Activated naive CD4-positive, alpha-beta T cell treated with anti-CD3 and anti-CD28 coated beads for 36 hours (primary cell): ENCODE measurements around the gene TRANK1. TPM values are rescaled to one million over a fixed set of nuclear protein-coding genes. Genes with fewer than 3 reads are reported as not detected.
"Not testable (repeated sequence)": the region's sequence is repeated elsewhere in the genome, so short reads cannot be mapped to it uniquely, and the experiment has no call there.

Source experiments
- CTCF ChIA-PET: fragments of 350-600 bp; sonication (Branson Sonifier 250); formaldehyde crosslinking; loops from one replicate; lab custom pipeline; 2021; ENCODE audit warnings: antibody characterized with exemption; lab: Charles Lee
- DNase-seq: peaks from one replicate; pipeline ENCODE4 v3.0.0-alpha.2; 2020
- H3K27ac Mint-ChIP-seq: one replicate; pipeline ENCODE4 v1.8.0; 2021; ENCODE audit warnings: mild to moderate bottlenecking, mixed read lengths
- H3K27me3 Mint-ChIP-seq: one replicate; pipeline ENCODE4 v1.8.0; 2021; ENCODE audit warnings: low read depth, mixed read lengths
- H3K36me3 Mint-ChIP-seq: one replicate; pipeline ENCODE4 v1.8.0; 2021; ENCODE audit warnings: low read depth, mixed read lengths
- H3K4me1 Mint-ChIP-seq: one replicate; pipeline ENCODE4 v1.8.0; 2021; ENCODE audit warnings: low read depth, mixed read lengths
- H3K4me3 Mint-ChIP-seq: one replicate; pipeline ENCODE4 v1.8.0; 2021; ENCODE audit warnings: mild to moderate bottlenecking, moderate library complexity, mixed read lengths
- H3K9me3 Mint-ChIP-seq: one replicate; pipeline ENCODE4 v1.8.0; 2021; ENCODE audit warnings: mixed read lengths
- intact Hi-C: fragments of 100-400 bp; cut with micrococcal nuclease; formaldehyde crosslinking; loops from one replicate; pipeline ENCODE4 v1.15.1; 2023
- total RNA-seq, 2 experiments: library from RNA; stranded (reverse); gene quantifications; one replicate each; pipeline ENCODE4 v1.2.3, GENCODE V29; 2021

Gene TRANK1
- total RNA-seq, 2 experiments from 2014 or later, result 10.9 to 11.0 TPM

- no peak for DNase-seq
- Mint-ChIP-seq H3K4me3 (no peak overlapping the region), H3K9me3 (no peaks in the 10 kb centered on the region), H3K4me1 (peaks cover 50% of the 10 kb centered on the region), H3K27ac (peak overlapping the region; percentile 15), H3K27me3 (no peaks in the 10 kb centered on the region), H3K36me3 (peaks cover 13% of the 10 kb centered on the region)
- CTCF ChIA-PET, result no interaction called here
- intact Hi-C loops, result loop anchor here (1.0 kb wide), 1 partner anchor 13 kb away; no protein-coding TSS in a partner anchor
These were observed 49.1 kb downstream of the TRANK1 start for GRCh38 chr3:36895496-36896409.

- DNase-seq, result no peak
- CTCF ChIA-PET, result no interaction called here
- H3K4me1 Mint-ChIP-seq, result peaks cover 46% of the 10 kb centered on the region
- no peak overlapping the region for H3K27ac Mint-ChIP-seq
- no peak overlapping the region for H3K4me3 Mint-ChIP-seq
- peaks cover 15% of the 10 kb centered on the region for H3K36me3 Mint-ChIP-seq
- intact Hi-C loops, result no loop called here
- H3K27me3 Mint-ChIP-seq, result no peaks in the 10 kb centered on the region
- H3K9me3 Mint-ChIP-seq, result no peaks in the 10 kb centered on the region
These were observed 49.9 kb downstream of the TRANK1 start for GRCh38 chr3:36894914-36895313.

DNA sequence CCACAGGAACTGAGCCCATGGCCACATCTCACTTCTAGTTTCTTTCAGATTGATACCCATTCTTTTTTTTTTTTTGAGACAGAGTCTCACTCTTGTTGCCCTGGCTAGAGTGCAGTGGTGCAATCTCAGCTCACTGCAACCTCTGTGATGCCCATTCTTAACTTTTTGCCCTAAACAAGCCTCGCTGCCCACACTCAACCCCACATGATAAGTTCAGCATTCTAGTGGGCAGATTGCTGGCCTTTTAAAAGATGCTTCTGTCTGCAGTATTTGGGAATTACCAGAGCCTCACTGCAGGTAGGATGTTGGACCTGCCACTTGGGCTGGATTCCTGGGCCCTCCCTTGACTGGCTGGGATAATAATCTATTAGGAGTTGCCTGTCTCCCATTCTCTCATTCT lies 51.0 kb downstream of the TRANK1 start:
- intact Hi-C loops, result loop anchor here (1.0 kb wide), 2 partner anchors 18 kb away; no protein-coding TSS in a partner anchor
- Mint-ChIP-seq H3K27me3 (no peaks in the 10 kb centered on the region), H3K36me3 (peaks cover 15% of the 10 kb centered on the region), H3K4me3 (no peak overlapping the region), H3K27ac (peak overlapping the region; percentile 72), H3K4me1 (peaks cover 41% of the 10 kb centered on the region), H3K9me3 (no peaks in the 10 kb centered on the region)
- DNase-seq, result no peak
- CTCF ChIA-PET, result no interaction called here

DNA sequence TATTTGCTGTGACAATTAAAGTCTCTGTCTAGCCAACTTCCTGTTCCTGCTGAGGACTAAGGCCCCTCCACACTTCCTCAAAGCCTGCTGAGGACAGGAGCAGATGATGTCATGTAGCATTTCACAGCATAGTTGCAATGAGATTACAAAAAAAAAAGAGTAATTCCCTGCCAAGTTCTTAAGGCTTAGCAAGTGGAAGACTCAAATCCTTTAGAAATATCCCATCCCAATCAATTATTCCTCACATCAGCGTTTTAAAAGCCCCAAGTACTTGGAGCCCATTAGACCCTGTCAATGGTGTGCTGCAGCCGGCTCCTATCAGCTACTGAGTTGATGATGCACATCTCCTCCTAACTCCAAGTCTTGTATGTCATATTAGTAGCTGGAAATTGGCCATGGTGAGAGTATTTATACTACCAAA lies 51.7 kb downstream of the TRANK1 start:
- DNase-seq, result peak; percentile 55
- peaks cover 19% of the 10 kb centered on the region for H3K36me3 Mint-ChIP-seq
- intact Hi-C loops, result loop anchor here (1.0 kb wide), 2 partner anchors 17 to 19 kb away; no protein-coding TSS in a partner anchor
- CTCF ChIA-PET, result interaction anchor here (0.9 to 1.7 kb wide), 3 partner anchors 9 to 66 kb away, joined by 3 to 9 read pairs (median 5); no protein-coding TSS in a partner anchor
- peak overlapping the region; percentile 72 for H3K27ac Mint-ChIP-seq
- no peaks in the 10 kb centered on the region for H3K27me3 Mint-ChIP-seq
- H3K4me3 Mint-ChIP-seq, result no peak overlapping the region
- H3K4me1 Mint-ChIP-seq, result peaks cover 41% of the 10 kb centered on the region
- H3K9me3 Mint-ChIP-seq, result no peaks in the 10 kb centered on the region

- DNase-seq, result no peak
- intact Hi-C loops, result loop anchor here (1.0 kb wide), 2 partner anchors 16 to 20 kb away; no protein-coding TSS in a partner anchor
- H3K4me1 Mint-ChIP-seq, result peaks cover 41% of the 10 kb centered on the region
- H3K27me3 Mint-ChIP-seq, result no peaks in the 10 kb centered on the region
- no peaks in the 10 kb centered on the region for H3K9me3 Mint-ChIP-seq
- CTCF ChIA-PET, result interaction anchor here (0.8 to 1.7 kb wide), 4 partner anchors 9 to 66 kb away, joined by 3 to 9 read pairs (median 4); no protein-coding TSS in a partner anchor
- H3K4me3 Mint-ChIP-seq, result no peak overlapping the region
- H3K27ac Mint-ChIP-seq, result peak overlapping the region; percentile 72
- peaks cover 20% of the 10 kb centered on the region for H3K36me3 Mint-ChIP-seq
These were observed 52.3 kb downstream of the TRANK1 start for GRCh38 chr3:36892457-36893136.

- peaks cover 18% of the 10 kb centered on the region for H3K36me3 Mint-ChIP-seq
- no peaks in the 10 kb centered on the region for H3K9me3 Mint-ChIP-seq
- peaks cover 39% of the 10 kb centered on the region for H3K4me1 Mint-ChIP-seq
- no peak overlapping the region for H3K4me3 Mint-ChIP-seq
- DNase-seq, result no peak
- H3K27me3 Mint-ChIP-seq, result no peaks in the 10 kb centered on the region
- CTCF ChIA-PET, result interaction anchor here (0.7 to 1.7 kb wide), 6 partner anchors 10 to 67 kb away, joined by 3 to 9 read pairs (median 4); no protein-coding TSS in a partner anchor
- no peak overlapping the region for H3K27ac Mint-ChIP-seq
- intact Hi-C loops, result no loop called here
These were observed 53.1 kb downstream of the TRANK1 start for GRCh38 chr3:36891701-36892160.

DNA sequence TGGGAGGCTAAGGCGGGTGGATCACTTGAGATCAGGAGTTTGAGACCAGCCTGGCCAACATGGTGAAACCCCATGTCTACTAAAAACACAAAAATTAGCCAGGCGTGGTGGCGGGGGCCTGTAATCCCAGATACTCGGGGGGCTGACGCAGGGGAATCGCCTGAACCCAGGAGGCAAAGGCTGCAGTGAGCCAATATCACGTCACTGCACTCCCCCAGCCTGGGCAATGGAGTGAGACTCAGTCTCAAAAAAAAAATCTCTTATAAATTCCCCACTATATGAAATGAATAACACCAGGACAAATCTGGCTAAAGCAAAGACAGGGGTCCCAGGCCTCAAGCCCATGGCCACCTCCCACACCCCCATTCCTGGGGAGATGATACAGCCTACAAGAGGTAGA lies 53.8 kb downstream of the TRANK1 start:
- intact Hi-C loops, H3K4me3 Mint-ChIP-seq, H3K27me3 Mint-ChIP-seq, DNase-seq, H3K9me3 Mint-ChIP-seq, H3K27ac Mint-ChIP-seq: not testable (repeated sequence)
- Mint-ChIP-seq H3K4me1 (peaks cover 35% of the 10 kb centered on the region), H3K36me3 (peaks cover 19% of the 10 kb centered on the region)
- CTCF ChIA-PET, result interaction anchor here (1.1 kb wide), 2 partner anchors 10 to 67 kb away, joined by 3 to 4 read pairs; no protein-coding TSS in a partner anchor

GRCh38 chr3:36890261-36890660 lies 54.6 kb downstream of the TRANK1 start:
- intact Hi-C loops, result no loop called here

DNA sequence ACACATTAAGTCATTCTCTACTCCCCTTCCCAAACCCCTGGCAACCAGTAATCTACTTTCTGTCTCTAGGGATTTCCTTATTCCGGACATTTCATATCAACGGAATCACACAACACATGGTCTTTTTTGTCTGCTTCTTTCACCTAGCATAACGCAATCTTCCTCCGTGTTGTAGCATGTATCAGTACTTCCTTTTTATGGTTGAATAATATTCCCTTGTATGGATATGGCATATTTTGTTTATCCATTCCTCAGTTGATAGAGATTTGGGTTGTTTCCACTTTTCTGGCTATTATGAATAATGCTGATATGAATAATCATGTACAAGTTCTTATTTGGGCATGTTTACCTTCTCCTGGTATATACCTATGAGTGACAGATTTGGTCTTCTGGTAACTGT lies 63.1 kb downstream of the TRANK1 start:
- Mint-ChIP-seq H3K9me3 (no peaks in the 10 kb centered on the region), H3K27ac (no peak overlapping the region), H3K27me3 (no peaks in the 10 kb centered on the region), H3K4me3 (no peak overlapping the region), H3K36me3 (peaks cover 9% of the 10 kb centered on the region), H3K4me1 (peaks cover 27% of the 10 kb centered on the region)
- intact Hi-C loops, result no loop called here
- DNase-seq, result no peak
- CTCF ChIA-PET, result no interaction called here

More at GRCh38 chr3:36890261-36890660, 54.6 kb downstream of the TRANK1 start:
- H3K36me3 Mint-ChIP-seq, result peaks cover 19% of the 10 kb centered on the region
- CTCF ChIA-PET, result interaction anchor here (4.4 kb wide), 1 partner anchor 68 kb away, joined by 18 read pairs; no protein-coding TSS in a partner anchor
- no peak for DNase-seq
- H3K4me3 Mint-ChIP-seq, result no peak overlapping the region
- peaks cover 27% of the 10 kb centered on the region for H3K4me1 Mint-ChIP-seq
- no peaks in the 10 kb centered on the region for H3K9me3 Mint-ChIP-seq
- H3K27me3 Mint-ChIP-seq, result no peaks in the 10 kb centered on the region
- no peak overlapping the region for H3K27ac Mint-ChIP-seq

GRCh38 chr3:36879842-36880241 lies 65.0 kb downstream of the TRANK1 start:
- H3K27ac Mint-ChIP-seq, intact Hi-C loops, H3K9me3 Mint-ChIP-seq, CTCF ChIA-PET, DNase-seq, H3K36me3 Mint-ChIP-seq, H3K27me3 Mint-ChIP-seq, H3K4me3 Mint-ChIP-seq: not testable (repeated sequence)
- H3K4me1 Mint-ChIP-seq, result peaks cover 35% of the 10 kb centered on the region

GRCh38 chr3:36877930-36878685 lies 66.7 kb downstream of the TRANK1 start:
- H3K9me3 Mint-ChIP-seq, result no peaks in the 10 kb centered on the region
- H3K36me3 Mint-ChIP-seq, result peaks cover 10% of the 10 kb centered on the region
- H3K27ac Mint-ChIP-seq, result no peak overlapping the region
- H3K4me1 Mint-ChIP-seq, result peaks cover 33% of the 10 kb centered on the region
- DNase-seq, result no peak
- no peak overlapping the region for H3K4me3 Mint-ChIP-seq
- intact Hi-C loops, result no loop called here
- H3K27me3 Mint-ChIP-seq, result no peaks in the 10 kb centered on the region
- CTCF ChIA-PET, result no interaction called here
